GM18499 (cell line): ENCODE results near the gene DHRSX.
"Not testable (repeated sequence)": the region's sequence is repeated elsewhere in the genome, so short reads cannot be mapped to it uniquely, and the experiment has no call there.

Experiments
- ATAC-seq: cut with Tn5 transposase; IDR thresholded peaks from one replicate; pipeline ENCODE4 v1.9.1; 2021; ENCODE audit warnings: moderate number of reproducible peaks; ENCODE audit not compliant: insufficient read depth, unreplicated experiment

The DHRSX gene

GRCh38 chrX:2434270-2435163 lies 66.3 kb downstream of the DHRSX start:
- no peak for ATAC-seq

- ATAC-seq, result no peak
Observed at GRCh38 chrX:2432298-2432863, 68.4 kb downstream of the DHRSX start.

GRCh38 chrX:2430265-2430825 lies 70.4 kb downstream of the DHRSX start:
- no peak for ATAC-seq

GRCh38 chrX:2427737-2428136 lies 73.0 kb downstream of the DHRSX start:
- ATAC-seq, result no peak

- ATAC-seq, result no peak
Observed at GRCh38 chrX:2427147-2427546, 73.6 kb downstream of the DHRSX start.

- ATAC-seq, result no peak
Observed at GRCh38 chrX:2426289-2426882, 74.4 kb downstream of the DHRSX start.

GRCh38 chrX:2425286-2426071 lies 75.3 kb downstream of the DHRSX start:
- ATAC-seq, result no peak

- ATAC-seq, result no peak
Observed at GRCh38 chrX:2424317-2424716, 76.5 kb downstream of the DHRSX start.

GRCh38 chrX:2423899-2424298 lies 76.9 kb downstream of the DHRSX start:
- ATAC-seq, result no peak

- no peak for ATAC-seq
Observed at GRCh38 chrX:2423282-2423681, 77.5 kb downstream of the DHRSX start.

GRCh38 chrX:2419418-2419817 lies 81.4 kb downstream of the DHRSX start:
- not testable (repeated sequence) for ATAC-seq

GRCh38 chrX:2418000-2418399 lies 82.8 kb downstream of the DHRSX start:
- ATAC-seq, result no peak

GRCh38 chrX:2416851-2417604 lies 83.7 kb downstream of the DHRSX start:
- ATAC-seq, result no peak

GRCh38 chrX:2414384-2414783 lies 86.4 kb downstream of the DHRSX start:
- no peak for ATAC-seq

- ATAC-seq, result no peak
Observed at GRCh38 chrX:2413969-2414368, 86.8 kb downstream of the DHRSX start.

- ATAC-seq, result no peak
Observed at GRCh38 chrX:2412131-2412530, 88.6 kb downstream of the DHRSX start.

- no peak for ATAC-seq
Observed at GRCh38 chrX:2410279-2411020, 90.3 kb downstream of the DHRSX start.

GRCh38 chrX:2409796-2410195 lies 91.0 kb downstream of the DHRSX start:
- ATAC-seq, result no peak

GRCh38 chrX:2408856-2409255 lies 91.9 kb downstream of the DHRSX start:
- ATAC-seq, result no peak
